K562 (cell line): Measurements from ENCODE around the gene ACP5. TPM values are rescaled to one million over a fixed set of nuclear protein-coding genes. Genes with fewer than 3 reads are reported as not detected.

Experiments
- ATAC-seq: fragments of 200-7000 bp; cut with Tn5 transposase; 3 replicates; pipeline ENCODE4 v1.9.1; 2020; ENCODE audit warnings: moderate library complexity
- BruUV-seq: library from RNA; stranded (reverse); fragments of 400-500 nt; replicated peaks from 2 replicates; lab custom pipeline; 2021; lab: Mats Ljungman, UMichigan
- CTCF ChIA-PET: fragments of 300-600 bp; formaldehyde crosslinking; extraction: SDS; loops from one replicate; lab custom pipeline; 2021; ENCODE audit warnings: low intra/inter-chr PET ratio; lab: Yijun Ruan, JAX
- POLR2A ChIA-PET: fragments of 300-600, 350-650 bp; sonication (Branson Sonifier 250); formaldehyde crosslinking; extraction: SDS; loops from one replicate; lab custom pipeline; 2021; ENCODE audit warnings: antibody characterized with exemption, inconsistent platforms; lab: Yijun Ruan, JAX
- DNase-seq, 4 experiments: peaks; one replicate each; pipeline versions ENCODE4 v3.0.0 to v3.0.0-alpha.2; 2011 to 2018; ENCODE audit warnings: low spot score in 3 of 4, mixed read lengths in 3 of 4; ENCODE audit errors: extremely low read depth in 1 of 4
- FAIRE-seq: peaks from 2 replicates; lab custom pipeline; 2011; peaks lifted over from hg19 to GRCh38; lab: Jason Lieb, UNC
- H2AFZ ChIP-seq: 2 replicates; pipeline ENCODE4 v1.6.0; 2011; ENCODE audit warnings: low read depth, low read length, control low read depth, inconsistent platforms
- H3K27ac ChIP-seq: fragments of 200-600 bp; 3 replicates; pipeline ENCODE4 v1.8.0; 2011; ENCODE audit warnings: low read depth, mild to moderate bottlenecking, control low read depth, inconsistent platforms, low read length, moderate library complexity, mixed read lengths; ENCODE audit errors: extremely low read depth
- H3K27me3 ChIP-seq, 2 experiments: fragments of 300-600 bp in 1 of 2; 2 replicates in 1 of 2; 3 replicates in 1 of 2; pipeline versions ENCODE4 v1.6.0 to v1.8.0; 2011; ENCODE audit warnings: inconsistent platforms in 2 of 2, low read length in 2 of 2, mild to moderate bottlenecking in 1 of 2, mixed read lengths in 1 of 2, moderate library complexity in 1 of 2; ENCODE audit not compliant: control insufficient read depth in 2 of 2, insufficient read depth in 2 of 2
- H3K36me3 ChIP-seq: fragments of 300-600 bp; 3 replicates; pipeline ENCODE4 v1.8.0; 2011; ENCODE audit warnings: mild to moderate bottlenecking, low read length, inconsistent platforms; ENCODE audit not compliant: control insufficient read depth, insufficient read depth
- H3K4me1 ChIP-seq, 2 experiments: fragments of 200-600 bp in 1 of 2; replicated peaks in 1 of 2; 2 replicates in 1 of 2; 3 replicates in 1 of 2; pipeline versions ENCODE4 v1.5.1 to v1.8.0; 2011; ENCODE audit warnings: inconsistent platforms in 2 of 2, low read length in 2 of 2, mild to moderate bottlenecking in 1 of 2, mixed read lengths in 1 of 2, moderate library complexity in 1 of 2; ENCODE audit not compliant: control insufficient read depth in 2 of 2, insufficient read depth in 2 of 2
- H3K4me2 ChIP-seq: 2 replicates; pipeline ENCODE4 v1.6.1; 2011; ENCODE audit warnings: low read length, control low read depth, inconsistent platforms, mixed read lengths; ENCODE audit not compliant: insufficient read depth
- H3K4me3 ChIP-seq: fragments of 200-600 bp; sonication (generic), shearing (Covaris generic); 2 replicates; pipeline ENCODE4 v1.5.1; 2016; ENCODE audit warnings: control low read depth, inconsistent platforms
- H3K79me2 ChIP-seq: fragments of 200-600 bp; 3 replicates; pipeline ENCODE4 v1.8.0; 2011; ENCODE audit warnings: low read length, inconsistent platforms; ENCODE audit not compliant: control insufficient read depth, insufficient read depth
- H3K9ac ChIP-seq, 2 experiments: 2 replicates each; pipeline versions ENCODE4 v1.6.0 to v1.6.1; 2011; ENCODE audit warnings: low read depth in 2 of 2, low read length in 2 of 2, control low read depth in 1 of 2, inconsistent platforms in 1 of 2, mild to moderate bottlenecking in 1 of 2, mixed read lengths in 1 of 2; ENCODE audit not compliant: insufficient read depth in 1 of 2
- H3K9me1 ChIP-seq: one replicate; pipeline ENCODE4 v1.6.0; 2011; ENCODE audit warnings: inconsistent platforms, mild to moderate bottlenecking, low read length, moderate library complexity; ENCODE audit not compliant: control insufficient read depth, insufficient read depth
- H3K9me3 ChIP-seq: replicated peaks from 2 replicates; pipeline ENCODE4 v1.5.1; 2011; ENCODE audit warnings: low read depth, low read length, inconsistent platforms; ENCODE audit not compliant: control insufficient read depth, insufficient read depth
- H4K20me1 ChIP-seq: replicated peaks from 2 replicates; pipeline ENCODE4 v1.6.1; 2011; ENCODE audit warnings: low read length, inconsistent platforms, mixed read lengths; ENCODE audit not compliant: control insufficient read depth, insufficient read depth
- BCL6 ChIP-seq: fragments of 250-450 bp; sonication (Bioruptor Pico); IDR thresholded peaks from 2 replicates; pipeline ENCODE4 v1.4.0; 2020
- LEF1 ChIP-seq: fragments of 450-650 bp; IDR thresholded peaks from 2 replicates; pipeline ENCODE4 v1.6.1; 2016; ENCODE audit warnings: mild to moderate bottlenecking
- POLR3G ChIP-seq: IDR thresholded peaks from 2 replicates; pipeline ENCODE4 v1.6.1; 2011; ENCODE audit not compliant: insufficient read length, insufficient replicate concordance; ENCODE audit errors: extremely low read depth
- SNRNP70 ChIP-seq: fragments of 200-400 bp; formaldehyde crosslinking; optimal IDR thresholded peaks from 2 replicates; pipeline ENCODE3; 2017; ENCODE audit warnings: low read depth, low read length
- TAF1 ChIP-seq: IDR thresholded peaks from 2 replicates; pipeline ENCODE4 v1.6.1; 2011; ENCODE audit warnings: mild to moderate bottlenecking, low read length, moderate library complexity; ENCODE audit not compliant: insufficient read depth, control insufficient read depth, severe bottlenecking; ENCODE audit errors: extremely low read depth
- TCF3 ChIP-seq: sonication (generic); formaldehyde crosslinking; IDR thresholded peaks from 2 replicates; pipeline ENCODE4 v1.4.0; 2020; ENCODE audit warnings: mild to moderate bottlenecking, missing genetic modification reagents
- TOE1 ChIP-seq, 2 experiments: fragments of 450-650 bp in 1 of 2; sonication (generic) in 1 of 2; formaldehyde crosslinking in 1 of 2; IDR thresholded peaks; 2 replicates each; pipeline versions ENCODE4 v1.7.1 to v1.8.0; 2016 to 2022; ENCODE audit warnings: borderline replicate concordance in 2 of 2, mild to moderate bottlenecking in 2 of 2, antibody characterized with exemption in 1 of 2, inconsistent platforms in 1 of 2, low read depth in 1 of 2, missing genetic modification reagents in 1 of 2, moderate library complexity in 1 of 2
- XRCC3 ChIP-seq: fragments of 450-650 bp; IDR thresholded peaks from 2 replicates; pipeline ENCODE4 v1.6.1; 2017; ENCODE audit warnings: mild to moderate bottlenecking, moderate library complexity
- ZNF12 ChIP-seq: sonication (generic); formaldehyde crosslinking; IDR thresholded peaks from 2 replicates; pipeline ENCODE4 v1.4.0; 2020; ENCODE audit warnings: mild to moderate bottlenecking, missing genetic modification reagents
- ZNF398 ChIP-seq: fragments of 250-450 bp; sonication (Bioruptor Pico); IDR thresholded peaks from 2 replicates; pipeline ENCODE4 v1.8.0; 2021; ENCODE audit warnings: moderate library complexity, mild to moderate bottlenecking, inconsistent platforms
- ZNF561 ChIP-seq: fragments of 450-650 bp; formaldehyde crosslinking; conservative IDR thresholded peaks from 2 replicates; pipeline ENCODE4 v1.4.0; 2020; ENCODE audit warnings: mild to moderate bottlenecking, moderate library complexity
- ZNF584 ChIP-seq: fragments of 200-800 bp; sonication (Bioruptor generic); IDR thresholded peaks from 2 replicates; pipeline ENCODE4 v1.6.1; 2016; ENCODE audit warnings: low read depth, mild to moderate bottlenecking, missing genetic modification characterization, missing compliant biosample characterization
- WGBS: fragments of 100-300 bp; shearing (Covaris generic); methylation state at CpG from one replicate; pipeline ENCODE4 v1.1.6; 2016; ENCODE audit warnings: low coverage, mixed read lengths; ENCODE audit not compliant: insufficient coverage; ENCODE audit errors: missing lambda C conversion rate; 5-methylcytosine and 5-hydroxymethylcytosine counted together
- in situ Hi-C: fragments of 300-500 bp; cut with MboI; formaldehyde crosslinking; loops from 4 replicates; pipeline ENCODE4 v1.15.0; 2018; ENCODE audit warnings: inconsistent platforms, mixed read lengths
- intact Hi-C: fragments of 100-400 bp; cut with micrococcal nuclease; formaldehyde crosslinking; loops from 2 replicates; pipeline ENCODE4 v1.14.2; 2022
- polyA plus RNA-seq, 8 experiments: library from polyadenylated mRNA; depleted of rRNA in 4 of 8; stranded (reverse) in 5 of 8; unstranded in 3 of 8; fragments of >200 nt; fragmentation: Nextera tagmentation in 2 of 8; fragmentation: Illumina TruSeq in 1 of 8; extraction: Ambion mirVana in 2 of 8; extraction: Trizol in 1 of 8; gene quantifications; 2 replicates each; pipeline versions ENCODE4 v1.2.1 to v1.2.3, GENCODE V29; 2011 to 2014; ENCODE audit warnings: inconsistent platforms in 1 of 8, missing spikeins in 1 of 8
- total RNA-seq, 7 experiments: library from RNA; depleted of rRNA in 6 of 7; stranded (reverse); fragments of >200 nt in 6 of 7; fragmentation: Illumina TruSeq in 2 of 7; extraction: Trizol in 2 of 7; gene quantifications; 2 replicates each; pipeline versions ENCODE4 v1.2.1 to v1.2.3, GENCODE V29; 2011 to 2021; ENCODE audit warnings: low replicate concordance in 1 of 7
- TF ChIP-seq, protein P1 (sequence below): sonication (generic); formaldehyde crosslinking; IDR thresholded peaks from 2 replicates; pipeline ENCODE4 v1.8.0; 2023; ENCODE audit warnings: mild to moderate bottlenecking, missing genetic modification reagents
- TF ChIP-seq, protein P2 (sequence below): conservative IDR thresholded peaks from 2 replicates; pipeline ENCODE4 v1.6.1; 2011; ENCODE audit warnings: low read depth, mild to moderate bottlenecking, low read length; ENCODE audit not compliant: control insufficient read depth
- TF ChIP-seq, protein P3 (sequence below): fragments of 250-450 bp; sonication (Bioruptor Pico); IDR thresholded peaks from 2 replicates; pipeline ENCODE4 v1.8.0; 2022; ENCODE audit warnings: moderate library complexity, mild to moderate bottlenecking, inconsistent platforms

The ACP5 gene
- total and polyA plus RNA-seq, 9 of the 15 experiments (the other 6 are each of a cell fraction or from before 2014, with no cell fraction given): 0.06 to 1.1 (median 0.31) TPM; not detected in 1

DNA sequence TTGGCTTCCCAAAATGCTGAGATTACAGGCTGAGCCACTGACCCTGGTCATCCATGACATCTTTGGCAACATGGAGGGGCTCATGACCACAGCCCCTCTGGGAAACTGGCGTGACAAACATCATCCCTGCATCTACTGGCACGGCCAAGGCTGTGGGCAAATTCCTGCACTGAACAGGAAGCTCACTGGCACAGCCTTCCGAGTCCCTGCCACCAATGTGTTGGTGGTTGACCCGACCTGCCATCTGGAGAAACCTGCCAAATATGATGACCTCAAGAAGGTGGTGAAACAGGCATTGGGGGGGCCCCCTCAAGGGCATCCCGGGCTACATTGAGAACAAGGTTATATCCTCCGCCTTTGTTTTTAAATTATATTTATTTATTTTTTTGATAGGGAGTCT lies 8.9 kb upstream of the ACP5 start:
- no peak overlapping the region for H2AFZ ChIP-seq
- ChIA-PET POLR2A (no interaction called here), CTCF (interaction anchor here (2.6 kb wide), 1 partner anchor 27 kb away, joined by 32 read pairs; the partner anchor contains the start of gene ELOF1)
- no peaks in the 10 kb centered on the region for H3K9me1 ChIP-seq
- FAIRE-seq (no peak), DNase-seq (no peak), ATAC-seq (no peak)
- WGBS: 75% methylated on average over 6 of the region's 6 CpGs
- no peak overlapping the region for H3K4me3 ChIP-seq
- H3K4me2 ChIP-seq: no peak overlapping the region
- H3K79me2 ChIP-seq: no peaks in the 10 kb centered on the region
- no peaks in the 10 kb centered on the region for H3K27me3 ChIP-seq
- no TSS peak for BruUV-seq
- H3K36me3 ChIP-seq: no peaks in the 10 kb centered on the region
- H3K4me1 ChIP-seq: peaks cover 20 to 31% of the 10 kb centered on the region in 2 experiments; a peak in 4 of 5 replicates
- in situ Hi-C loops (loop anchor here (5.0 kb wide), 1 partner anchor 89 kb away; no protein-coding TSS in a partner anchor), intact Hi-C loops (no loop called here)
- H4K20me1 ChIP-seq: no peaks in the 10 kb centered on the region
- no peak overlapping the region for H3K9ac ChIP-seq
- H3K27ac ChIP-seq: no peak overlapping the region
- no peaks in the 10 kb centered on the region for H3K9me3 ChIP-seq
- TF ChIP-seq SNRNP70 (no peak), TOE1 (IDR thresholded peaks at IDR 0.05; ENCODE audit: borderline replicate concordance) (no peak), TOE1 (CRISPR knock-in tag; IDR thresholded peaks at IDR 0.05; ENCODE audit: borderline replicate concordance, low read depth) (no peak), POLR3G (no peak), TAF1 (no peak), BCL6 (CRISPR knock-in tag) (no peak), ZNF561 (CRISPR knock-in tag) (no peak), TCF3 (CRISPR knock-in tag) (no peak), XRCC3 (no peak), ZNF584 (CRISPR knock-in tag) (no peak), ZNF12 (CRISPR knock-in tag) (no peak), ZNF398 (CRISPR knock-in tag) (no peak), LEF1 (no peak)
- TF ChIP-seq, protein P1, sequence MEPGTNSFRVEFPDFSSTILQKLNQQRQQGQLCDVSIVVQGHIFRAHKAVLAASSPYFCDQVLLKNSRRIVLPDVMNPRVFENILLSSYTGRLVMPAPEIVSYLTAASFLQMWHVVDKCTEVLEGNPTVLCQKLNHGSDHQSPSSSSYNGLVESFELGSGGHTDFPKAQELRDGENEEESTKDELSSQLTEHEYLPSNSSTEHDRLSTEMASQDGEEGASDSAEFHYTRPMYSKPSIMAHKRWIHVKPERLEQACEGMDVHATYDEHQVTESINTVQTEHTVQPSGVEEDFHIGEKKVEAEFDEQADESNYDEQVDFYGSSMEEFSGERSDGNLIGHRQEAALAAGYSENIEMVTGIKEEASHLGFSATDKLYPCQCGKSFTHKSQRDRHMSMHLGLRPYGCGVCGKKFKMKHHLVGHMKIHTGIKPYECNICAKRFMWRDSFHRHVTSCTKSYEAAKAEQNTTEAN (CRISPR knock-in tag): no peak
- TF ChIP-seq, protein P2, sequence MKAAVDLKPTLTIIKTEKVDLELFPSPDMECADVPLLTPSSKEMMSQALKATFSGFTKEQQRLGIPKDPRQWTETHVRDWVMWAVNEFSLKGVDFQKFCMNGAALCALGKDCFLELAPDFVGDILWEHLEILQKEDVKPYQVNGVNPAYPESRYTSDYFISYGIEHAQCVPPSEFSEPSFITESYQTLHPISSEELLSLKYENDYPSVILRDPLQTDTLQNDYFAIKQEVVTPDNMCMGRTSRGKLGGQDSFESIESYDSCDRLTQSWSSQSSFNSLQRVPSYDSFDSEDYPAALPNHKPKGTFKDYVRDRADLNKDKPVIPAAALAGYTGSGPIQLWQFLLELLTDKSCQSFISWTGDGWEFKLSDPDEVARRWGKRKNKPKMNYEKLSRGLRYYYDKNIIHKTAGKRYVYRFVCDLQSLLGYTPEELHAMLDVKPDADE: no peak
- TF ChIP-seq, protein P3, sequence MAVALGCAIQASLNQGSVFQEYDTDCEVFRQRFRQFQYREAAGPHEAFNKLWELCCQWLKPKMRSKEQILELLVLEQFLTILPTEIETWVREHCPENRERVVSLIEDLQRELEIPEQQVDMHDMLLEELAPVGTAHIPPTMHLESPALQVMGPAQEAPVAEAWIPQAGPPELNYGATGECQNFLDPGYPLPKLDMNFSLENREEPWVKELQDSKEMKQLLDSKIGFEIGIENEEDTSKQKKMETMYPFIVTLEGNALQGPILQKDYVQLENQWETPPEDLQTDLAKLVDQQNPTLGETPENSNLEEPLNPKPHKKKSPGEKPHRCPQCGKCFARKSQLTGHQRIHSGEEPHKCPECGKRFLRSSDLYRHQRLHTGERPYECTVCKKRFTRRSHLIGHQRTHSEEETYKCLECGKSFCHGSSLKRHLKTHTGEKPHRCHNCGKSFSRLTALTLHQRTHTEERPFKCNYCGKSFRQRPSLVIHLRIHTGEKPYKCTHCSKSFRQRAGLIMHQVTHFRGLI (CRISPR knock-in tag): no peak
